Parietal lobe (tissue), 1 donor: ENCODE data around the gene TUBGCP3. TPM values are rescaled to one million over a fixed set of nuclear protein-coding genes. Genes with fewer than 3 reads are reported as not detected.

Experiments used
- total RNA-seq: library from RNA; depleted of rRNA; stranded (reverse); fragments of >200 nt; gene quantifications from one replicate; pipeline ENCODE4 v1.2.3, GENCODE V29; 2014

Gene TUBGCP3, protein sequence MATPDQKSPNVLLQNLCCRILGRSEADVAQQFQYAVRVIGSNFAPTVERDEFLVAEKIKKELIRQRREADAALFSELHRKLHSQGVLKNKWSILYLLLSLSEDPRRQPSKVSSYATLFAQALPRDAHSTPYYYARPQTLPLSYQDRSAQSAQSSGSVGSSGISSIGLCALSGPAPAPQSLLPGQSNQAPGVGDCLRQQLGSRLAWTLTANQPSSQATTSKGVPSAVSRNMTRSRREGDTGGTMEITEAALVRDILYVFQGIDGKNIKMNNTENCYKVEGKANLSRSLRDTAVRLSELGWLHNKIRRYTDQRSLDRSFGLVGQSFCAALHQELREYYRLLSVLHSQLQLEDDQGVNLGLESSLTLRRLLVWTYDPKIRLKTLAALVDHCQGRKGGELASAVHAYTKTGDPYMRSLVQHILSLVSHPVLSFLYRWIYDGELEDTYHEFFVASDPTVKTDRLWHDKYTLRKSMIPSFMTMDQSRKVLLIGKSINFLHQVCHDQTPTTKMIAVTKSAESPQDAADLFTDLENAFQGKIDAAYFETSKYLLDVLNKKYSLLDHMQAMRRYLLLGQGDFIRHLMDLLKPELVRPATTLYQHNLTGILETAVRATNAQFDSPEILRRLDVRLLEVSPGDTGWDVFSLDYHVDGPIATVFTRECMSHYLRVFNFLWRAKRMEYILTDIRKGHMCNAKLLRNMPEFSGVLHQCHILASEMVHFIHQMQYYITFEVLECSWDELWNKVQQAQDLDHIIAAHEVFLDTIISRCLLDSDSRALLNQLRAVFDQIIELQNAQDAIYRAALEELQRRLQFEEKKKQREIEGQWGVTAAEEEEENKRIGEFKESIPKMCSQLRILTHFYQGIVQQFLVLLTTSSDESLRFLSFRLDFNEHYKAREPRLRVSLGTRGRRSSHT
- 67.6 TPM for total RNA-seq

DNA sequence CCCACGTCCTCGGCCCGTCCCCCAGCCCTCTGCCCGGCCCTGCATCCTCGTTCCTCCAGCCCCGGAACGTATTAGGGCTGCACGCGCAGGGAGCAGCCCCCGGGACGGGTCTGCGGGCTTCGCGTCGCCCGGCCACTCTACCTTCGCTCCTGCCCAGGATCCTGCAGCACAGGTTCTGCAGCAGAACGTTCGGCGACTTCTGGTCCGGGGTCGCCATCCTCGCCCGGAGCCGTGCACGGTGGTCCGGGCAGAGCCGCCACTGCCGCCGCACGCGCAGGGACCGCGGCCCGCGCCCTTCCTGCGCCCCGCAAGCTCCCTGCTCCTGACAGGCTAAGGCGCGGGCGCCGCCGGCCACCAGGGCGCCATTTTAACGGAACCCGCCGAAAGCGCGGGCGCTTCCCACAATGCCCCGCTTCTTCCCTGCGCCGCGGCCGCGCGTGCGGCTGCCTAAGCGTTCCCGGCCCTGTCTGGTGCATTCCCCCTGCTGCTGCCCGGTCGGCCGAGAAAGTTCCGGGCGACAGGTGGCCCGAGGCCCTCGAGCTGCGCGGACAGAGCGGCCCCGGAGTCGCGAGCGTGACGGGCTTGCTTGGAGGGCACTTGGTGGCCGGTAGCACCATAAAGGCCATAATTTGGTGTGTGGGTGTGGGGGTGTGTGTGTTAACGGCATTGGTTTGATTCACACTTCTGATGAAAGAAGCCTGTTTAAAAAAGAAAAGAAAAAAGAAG is at the start of gene TUBGCP3:
Gene TUBGCP3 (minus strand): TSS at position 390 of the 726 bp plus-strand sequence. CDS start 173 bp downstream, at position 217.

Other genes with a start within 250 kb of the TUBGCP3 start
- not detected for gene SPACA7, start 211.8 kb downstream of the TUBGCP3 start, total RNA-seq
- gene ATP11A, start 101.9 kb upstream of the TUBGCP3 start, total RNA-seq: 27.9 TPM